Naive thymus-derived CD4-positive, alpha-beta T cell (primary cell): ENCODE results near the gene CCDC169. TPM values are rescaled to one million over a fixed set of nuclear protein-coding genes. Genes with fewer than 3 reads are reported as not detected.

Experiments
- ATAC-seq: fragments of 150-1000 bp; cut with Tn5 transposase; 2 replicates; pipeline ENCODE4 v1.10.0; 2021; ENCODE audit warnings: mild to moderate bottlenecking, moderate library complexity
- CTCF ChIA-PET: fragments of 350-600 bp; sonication (Branson Sonifier 250); formaldehyde crosslinking; loops from one replicate; lab custom pipeline; 2021; ENCODE audit warnings: antibody characterized with exemption; lab: Charles Lee
- POLR2A ChIA-PET: fragments of 350-600 bp; sonication (Branson Sonifier 250); formaldehyde crosslinking; loops from one replicate; lab custom pipeline; 2021; ENCODE audit warnings: antibody characterized with exemption, inconsistent platforms; lab: Charles Lee
- DNase-seq, 9 donors: peaks; one replicate each; pipeline versions ENCODE4 v3.0.0 to v3.0.0-alpha.2; 2020 to 2022; ENCODE audit warnings: mixed read lengths in 1 of 9
- H3K27ac ChIP-seq: one replicate; pipeline ENCODE4 v1.7.0; 2013; ENCODE audit warnings: mild to moderate bottlenecking, low read depth, low read length, moderate library complexity
- H3K27me3 ChIP-seq, 2 donors: one replicate each; pipeline ENCODE4 v1.7.0; 2013; ENCODE audit warnings: low read length in 2 of 2, mild to moderate bottlenecking in 2 of 2, moderate library complexity in 2 of 2; ENCODE audit not compliant: control insufficient read depth in 2 of 2, insufficient read depth in 2 of 2
- H3K36me3 ChIP-seq, 3 experiments: 1 replicate in 2 of 3; 2 replicates in 1 of 3; pipeline ENCODE4 v1.7.0; 2013; ENCODE audit warnings: low read length in 3 of 3, mild to moderate bottlenecking in 3 of 3, moderate library complexity in 1 of 3; ENCODE audit not compliant: insufficient read depth in 3 of 3, control insufficient read depth in 2 of 3
- H3K4me1 ChIP-seq, 2 donors: one replicate each; pipeline ENCODE4 v1.7.0; 2013; ENCODE audit warnings: low read length in 2 of 2, mild to moderate bottlenecking in 2 of 2, moderate library complexity in 1 of 2; ENCODE audit not compliant: control insufficient read depth in 2 of 2, insufficient read depth in 2 of 2
- H3K4me3 ChIP-seq: 2 replicates; pipeline ENCODE4 v1.7.0; 2013; ENCODE audit warnings: mild to moderate bottlenecking, low read length
- H3K9me3 ChIP-seq, 3 experiments: 1 replicate in 2 of 3; 2 replicates in 1 of 3; pipeline ENCODE4 v1.7.0; 2013; ENCODE audit warnings: low read length in 3 of 3; ENCODE audit not compliant: control insufficient read depth in 2 of 3
- H3K27ac Mint-ChIP-seq, 9 donors: one replicate each; pipeline ENCODE4 v1.8.0; 2020 to 2022; ENCODE audit warnings: mixed read lengths in 9 of 9, mild to moderate bottlenecking in 8 of 9, moderate library complexity in 5 of 9, inconsistent platforms in 2 of 9
- H3K27me3 Mint-ChIP-seq, 5 donors: one replicate each; pipeline ENCODE4 v1.8.0; 2021 to 2022; ENCODE audit warnings: mixed read lengths in 5 of 5, mild to moderate bottlenecking in 1 of 5
- H3K36me3 Mint-ChIP-seq, 5 donors: one replicate each; pipeline ENCODE4 v1.8.0; 2020 to 2022; ENCODE audit warnings: mixed read lengths in 5 of 5, mild to moderate bottlenecking in 3 of 5, inconsistent platforms in 1 of 5
- H3K4me1 Mint-ChIP-seq, 7 donors: one replicate each; pipeline ENCODE4 v1.8.0; 2020 to 2022; ENCODE audit warnings: mixed read lengths in 7 of 7, mild to moderate bottlenecking in 3 of 7, inconsistent platforms in 1 of 7
- H3K4me3 Mint-ChIP-seq, 10 donors: one replicate each; pipeline ENCODE4 v1.8.0; 2020 to 2022; ENCODE audit warnings: mild to moderate bottlenecking in 10 of 10, mixed read lengths in 10 of 10, moderate library complexity in 6 of 10, inconsistent platforms in 2 of 10
- H3K9me3 Mint-ChIP-seq, 11 donors: one replicate each; pipeline ENCODE4 v1.8.0; 2020 to 2022; ENCODE audit warnings: mixed read lengths in 11 of 11, mild to moderate bottlenecking in 4 of 11, inconsistent platforms in 1 of 11, moderate library complexity in 1 of 11
- intact Hi-C, 2 donors: fragments of 100-400 bp; cut with micrococcal nuclease; formaldehyde crosslinking; loops; one replicate each; pipeline ENCODE4 v1.15.1; 2023
- polyA plus RNA-seq, 2 donors: library from polyadenylated mRNA; unstranded; fragments of 300-500 nt; fragmentation: Illumina TruSeq; gene quantifications; one replicate each; pipeline ENCODE4 v1.2.3, GENCODE V29; 2021
- total RNA-seq, 6 experiments: library from RNA in 5 of 6; stranded (reverse) in 5 of 6; gene quantifications; 1 replicate in 5 of 6; 2 replicates in 1 of 6; pipeline ENCODE4 v1.2.3 and lab custom pipeline; 2021 to 2026

CCDC169 gene
- total and polyA plus RNA-seq, 7 experiments from 2014 or later: 0.41 to 0.42 TPM; not detected in 5

DNA sequence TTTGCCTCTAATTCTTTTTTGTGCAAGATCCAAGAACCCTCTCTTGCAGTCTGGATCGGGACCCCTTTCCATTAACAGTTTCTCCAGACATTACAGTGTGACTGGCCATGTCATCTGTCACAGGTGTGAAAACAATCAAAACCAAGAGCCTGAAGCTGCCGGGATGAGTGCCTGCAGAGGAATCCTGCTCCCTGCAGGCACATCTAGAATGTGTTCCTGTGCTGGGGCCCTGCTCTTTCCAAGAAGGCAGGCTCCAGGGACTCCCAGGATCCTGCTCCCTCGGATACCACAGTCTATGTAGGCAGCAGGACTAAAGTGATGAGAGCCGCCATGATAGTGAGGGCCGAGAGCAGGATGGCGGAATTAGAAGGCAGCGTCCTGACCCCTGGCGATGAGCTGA, 38.8 kb downstream of the CCDC169 start:
- no peak overlapping the region for H3K4me3 Mint-ChIP-seq

DNA sequence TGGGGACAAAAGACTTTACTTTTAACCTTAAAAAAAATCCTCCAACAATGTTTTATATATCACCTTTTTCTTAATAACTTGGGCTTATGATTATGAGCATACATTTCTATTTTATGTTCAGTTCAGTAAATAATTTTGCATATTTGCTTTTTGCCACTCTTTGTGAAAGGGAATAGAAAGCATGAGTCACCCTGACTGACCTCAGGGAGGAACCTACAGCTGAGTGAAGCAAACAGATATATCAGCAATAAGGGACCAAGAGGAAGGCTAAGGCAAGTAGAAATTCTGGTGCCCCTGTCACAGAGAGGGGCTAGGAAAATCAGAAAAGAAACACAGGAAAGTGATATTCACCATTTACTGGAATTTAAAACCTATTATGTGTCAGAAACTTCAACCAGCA, 46.1 kb downstream of the CCDC169 start:
- no peaks in the 10 kb centered on the region for H3K27me3 ChIP-seq
- ChIA-PET CTCF (no interaction called here), POLR2A (no interaction called here)
- no peak for ATAC-seq
- H3K4me3 ChIP-seq: no peak overlapping the region
- H3K27ac Mint-ChIP-seq: no peak overlapping the region
- H3K4me3 Mint-ChIP-seq: no peak overlapping the region
- peaks cover 0 to 6% (median 0%) of the 10 kb centered on the region in 11 donors for H3K9me3 Mint-ChIP-seq
- H3K27me3 Mint-ChIP-seq: peaks cover 0 to 19% (median 12%) of the 10 kb centered on the region in 5 donors
- H3K4me1 ChIP-seq: no peaks in the 10 kb centered on the region
- H3K27ac ChIP-seq: no peak overlapping the region
- DNase-seq: no peak
- no peaks in the 10 kb centered on the region for H3K4me1 Mint-ChIP-seq
- no peaks in the 10 kb centered on the region for H3K9me3 ChIP-seq
- intact Hi-C loops: no loop called here
- H3K36me3 Mint-ChIP-seq: no peaks in the 10 kb centered on the region
- no peaks in the 10 kb centered on the region for H3K36me3 ChIP-seq

More for the DNA sequence above, 38.8 kb downstream of the CCDC169 start:
- Mint-ChIP-seq H3K9me3 (peaks cover 0 to 2% (median 0%) of the 10 kb centered on the region in 11 donors), H3K27me3 (peaks cover 2 to 21% (median 12%) of the 10 kb centered on the region in 5 donors), H3K4me1 (no peaks in the 10 kb centered on the region), H3K36me3 (no peaks in the 10 kb centered on the region), H3K27ac (no peak overlapping the region)
- POLR2A ChIA-PET: no interaction called here
- Histone ChIP-seq H3K9me3 (no peaks in the 10 kb centered on the region), H3K27ac (no peak overlapping the region), H3K27me3 (no peaks in the 10 kb centered on the region), H3K36me3 (no peaks in the 10 kb centered on the region), H3K4me3 (no peak overlapping the region), H3K4me1 (no peaks in the 10 kb centered on the region)
- intact Hi-C loops: no loop called here
- DNase-seq (no peak), ATAC-seq (no peak)
- CTCF ChIA-PET: no interaction called here

- no peaks in the 10 kb centered on the region for H3K36me3 Mint-ChIP-seq
- H3K36me3 ChIP-seq: no peaks in the 10 kb centered on the region
- peaks cover 0 to 6% (median under 1%) of the 10 kb centered on the region in 11 donors for H3K9me3 Mint-ChIP-seq
- H3K27ac ChIP-seq: no peak overlapping the region
- no peaks in the 10 kb centered on the region for H3K4me1 Mint-ChIP-seq
- no peak overlapping the region for H3K4me3 ChIP-seq
- ChIA-PET CTCF (no interaction called here), POLR2A (no interaction called here)
- intact Hi-C loops: no loop called here
- no peaks in the 10 kb centered on the region for H3K4me1 ChIP-seq
- no peak overlapping the region for H3K4me3 Mint-ChIP-seq
- DNase-seq (no peak), ATAC-seq (no peak)
- no peaks in the 10 kb centered on the region for H3K27me3 ChIP-seq
- H3K9me3 ChIP-seq: no peaks in the 10 kb centered on the region
- peaks cover 0 to 17% (median 10%) of the 10 kb centered on the region in 5 donors for H3K27me3 Mint-ChIP-seq
- H3K27ac Mint-ChIP-seq: no peak overlapping the region
These were observed 46.6 kb downstream of the CCDC169 start for GRCh38 chr13:36251017-36251416.

DNA sequence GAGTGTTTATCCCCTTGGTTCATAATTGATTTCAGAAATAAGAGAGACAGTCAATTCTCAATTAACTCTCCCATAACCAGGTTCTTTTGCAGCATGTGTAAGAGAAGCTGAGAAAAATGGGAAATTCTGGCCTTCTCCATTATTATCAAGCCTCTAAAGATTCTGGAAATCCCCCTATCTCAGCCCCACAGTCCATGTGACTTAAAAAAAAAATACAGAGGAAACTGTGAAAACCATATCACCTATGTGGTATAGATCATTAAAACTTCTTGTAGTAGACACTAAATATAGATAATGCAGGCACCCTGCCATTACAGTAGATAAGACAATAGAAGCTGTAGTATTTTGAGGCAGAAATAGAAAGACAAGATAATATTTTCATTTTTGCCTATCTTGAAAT, 48.9 kb downstream of the CCDC169 start:
- peaks cover 0 to 17% (median 5%) of the 10 kb centered on the region in 5 donors for H3K27me3 Mint-ChIP-seq
- ChIA-PET POLR2A (no interaction called here), CTCF (no interaction called here)
- no peaks in the 10 kb centered on the region for H3K4me1 ChIP-seq
- H3K36me3 ChIP-seq: no peaks in the 10 kb centered on the region
- H3K4me3 ChIP-seq: no peak overlapping the region
- no peak for ATAC-seq
- H3K4me1 Mint-ChIP-seq: no peaks in the 10 kb centered on the region
- intact Hi-C loops: no loop called here
- no peaks in the 10 kb centered on the region for H3K36me3 Mint-ChIP-seq
- H3K4me3 Mint-ChIP-seq: no peak overlapping the region
- H3K9me3 Mint-ChIP-seq: peaks cover 0 to 7% (median 1%) of the 10 kb centered on the region in 11 donors
- H3K27me3 ChIP-seq: no peaks in the 10 kb centered on the region
- H3K9me3 ChIP-seq: no peaks in the 10 kb centered on the region
- no peak overlapping the region for H3K27ac ChIP-seq
- H3K27ac Mint-ChIP-seq: no peak overlapping the region
- no peak for DNase-seq

DNA sequence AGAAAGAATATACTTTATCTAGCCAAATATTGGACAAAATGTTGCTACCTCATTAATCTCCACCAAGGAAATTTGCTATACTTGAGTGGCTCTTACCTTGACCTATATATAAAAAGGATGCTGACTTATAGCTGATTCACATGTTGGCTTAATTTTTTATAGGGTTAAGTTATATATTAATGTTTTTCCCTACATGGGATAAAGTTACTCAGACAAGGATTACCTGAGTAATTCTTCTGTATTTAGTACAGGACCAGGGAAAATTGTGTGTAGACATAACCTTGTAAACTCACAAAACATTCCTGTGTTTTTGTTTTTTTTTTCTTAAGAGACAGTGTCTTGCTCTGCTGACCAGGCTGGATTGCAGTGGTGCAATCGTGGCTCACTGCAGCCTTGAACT, 52.6 kb downstream of the CCDC169 start:
- no peaks in the 10 kb centered on the region for H3K9me3 ChIP-seq
- intact Hi-C loops: no loop called here
- H3K27ac ChIP-seq: no peak overlapping the region
- Mint-ChIP-seq H3K27me3 (peaks cover 0 to 17% (median 5%) of the 10 kb centered on the region in 5 donors), H3K4me1 (no peaks in the 10 kb centered on the region), H3K9me3 (peaks cover 0 to 7% (median 1%) of the 10 kb centered on the region in 11 donors), H3K36me3 (no peaks in the 10 kb centered on the region), H3K4me3 (no peak overlapping the region), H3K27ac (no peak overlapping the region)
- ATAC-seq: no peak
- H3K4me1 ChIP-seq: no peaks in the 10 kb centered on the region
- CTCF ChIA-PET: no interaction called here
- no peaks in the 10 kb centered on the region for H3K36me3 ChIP-seq
- DNase-seq: no peak
- POLR2A ChIA-PET: no interaction called here
- no peak overlapping the region for H3K4me3 ChIP-seq
- no peaks in the 10 kb centered on the region for H3K27me3 ChIP-seq

DNA sequence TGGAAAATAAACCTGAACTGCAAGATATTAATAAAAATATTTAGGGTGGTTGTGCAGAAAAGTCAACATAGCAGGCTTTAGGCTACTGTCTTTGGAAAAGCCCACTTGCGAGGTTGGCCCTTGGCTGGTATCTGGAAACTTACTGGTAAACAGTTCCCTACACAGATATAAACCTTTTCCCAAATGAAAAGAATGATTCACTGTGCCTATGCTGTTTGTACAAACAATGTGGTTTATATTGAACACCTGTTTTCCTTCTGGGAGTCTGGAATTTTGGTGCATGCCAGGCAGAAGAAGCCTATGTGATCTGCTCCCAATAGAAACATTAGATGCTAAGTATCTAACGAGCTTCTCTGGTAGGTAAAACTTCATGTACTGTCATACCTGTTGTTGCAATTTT, 53.5 kb downstream of the CCDC169 start:
- peaks cover 0 to 7% (median 1%) of the 10 kb centered on the region in 11 donors for H3K9me3 Mint-ChIP-seq
- H3K27ac ChIP-seq: no peak overlapping the region
- H3K9me3 ChIP-seq: no peaks in the 10 kb centered on the region
- no peak overlapping the region for H3K4me3 Mint-ChIP-seq
- H3K4me3 ChIP-seq: no peak overlapping the region
- H3K27me3 Mint-ChIP-seq: peaks cover 0 to 8% (median 4%) of the 10 kb centered on the region in 5 donors
- no peak overlapping the region for H3K27ac Mint-ChIP-seq
- H3K36me3 ChIP-seq: no peaks in the 10 kb centered on the region
- no peaks in the 10 kb centered on the region for H3K4me1 Mint-ChIP-seq
- DNase-seq (no peak), ATAC-seq (no peak)
- no peaks in the 10 kb centered on the region for H3K27me3 ChIP-seq
- CTCF ChIA-PET: interaction anchor here (0.7 kb wide), 1 partner anchor 359 kb away, joined by 3 read pairs; no protein-coding TSS in a partner anchor
- H3K36me3 Mint-ChIP-seq: no peaks in the 10 kb centered on the region
- POLR2A ChIA-PET: no interaction called here
- no peaks in the 10 kb centered on the region for H3K4me1 ChIP-seq
- intact Hi-C loops: no loop called here

GRCh38 chr13:36242761-36243160, 54.9 kb downstream of the CCDC169 start:
- Histone ChIP-seq H3K4me3 (no peak overlapping the region), H3K4me1 (no peaks in the 10 kb centered on the region), H3K27ac (no peak overlapping the region), H3K36me3 (no peaks in the 10 kb centered on the region), H3K9me3 (no peaks in the 10 kb centered on the region), H3K27me3 (no peaks in the 10 kb centered on the region)
- Mint-ChIP-seq H3K4me1 (no peaks in the 10 kb centered on the region), H3K27me3 (peaks cover 0 to 6% (median 0%) of the 10 kb centered on the region in 5 donors), H3K36me3 (no peaks in the 10 kb centered on the region), H3K27ac (no peak overlapping the region), H3K4me3 (no peak overlapping the region), H3K9me3 (peaks cover 0 to 7% (median 1%) of the 10 kb centered on the region in 11 donors)
- no peak for DNase-seq
- ChIA-PET CTCF (no interaction called here), POLR2A (no interaction called here)
- intact Hi-C loops: no loop called here
- no peak for ATAC-seq
